Trophoblast cell (in vitro differentiated cells and primary cell): Measurements from ENCODE around the gene CEMIP.

Source experiments
- DNase-seq, 2 donors: peaks; one replicate each; pipeline ENCODE4 v3.0.0-alpha.2; 2016
- H2AFZ ChIP-seq: 2 replicates; pipeline ENCODE4 v1.6.1; 2013; ENCODE audit warnings: low read length, moderate library complexity, mild to moderate bottlenecking; ENCODE audit not compliant: insufficient read depth, poor library complexity
- H2AK5ac ChIP-seq: 2 replicates; pipeline ENCODE4 v1.6.1; 2013; ENCODE audit warnings: mild to moderate bottlenecking, low read length
- H2BK120ac ChIP-seq: 2 replicates; pipeline ENCODE4 v1.6.1; 2013; ENCODE audit warnings: low read length, mild to moderate bottlenecking, moderate library complexity; ENCODE audit not compliant: insufficient read depth, poor library complexity
- H2BK12ac ChIP-seq: 2 replicates; pipeline ENCODE4 v1.6.1; 2013; ENCODE audit warnings: mild to moderate bottlenecking, low read length, moderate library complexity
- H2BK5ac ChIP-seq: 2 replicates; pipeline ENCODE4 v1.6.1; 2013; ENCODE audit warnings: low read length, low read depth, moderate library complexity, mild to moderate bottlenecking; ENCODE audit not compliant: poor library complexity
- H3K14ac ChIP-seq: 2 replicates; pipeline ENCODE4 v1.6.1; 2013; ENCODE audit warnings: mild to moderate bottlenecking, low read length
- H3K18ac ChIP-seq: 2 replicates; pipeline ENCODE4 v1.6.1; 2013; ENCODE audit warnings: mild to moderate bottlenecking, low read length
- H3K23ac ChIP-seq: 2 replicates; pipeline ENCODE4 v1.6.1; 2013; ENCODE audit warnings: low read length
- H3K27ac ChIP-seq: 2 replicates; pipeline ENCODE4 v1.5.1; 2013; ENCODE audit warnings: low read depth, mild to moderate bottlenecking, inconsistent platforms, low read length, moderate library complexity
- H3K27me3 ChIP-seq: 2 replicates; pipeline ENCODE4 v1.6.1; 2013; ENCODE audit warnings: inconsistent platforms, mild to moderate bottlenecking, low read length, moderate library complexity; ENCODE audit not compliant: insufficient read depth
- H3K36me3 ChIP-seq, 2 experiments: 1 replicate in 1 of 2; 2 replicates in 1 of 2; pipeline ENCODE4 v1.6.1; 2013; ENCODE audit warnings: low read length in 2 of 2, mild to moderate bottlenecking in 2 of 2, moderate library complexity in 1 of 2; ENCODE audit not compliant: insufficient read depth in 2 of 2, control insufficient read depth in 1 of 2
- H3K4ac ChIP-seq: 2 replicates; pipeline ENCODE4 v1.6.1; 2013; ENCODE audit warnings: low read depth, mild to moderate bottlenecking, low read length, moderate library complexity
- H3K4me1 ChIP-seq, 2 experiments: 1 replicate in 1 of 2; 2 replicates in 1 of 2; pipeline ENCODE4 v1.6.1; 2013; ENCODE audit warnings: low read length in 2 of 2, mild to moderate bottlenecking in 2 of 2, moderate library complexity in 1 of 2; ENCODE audit not compliant: insufficient read depth in 2 of 2, control insufficient read depth in 1 of 2
- H3K4me2 ChIP-seq: 2 replicates; pipeline ENCODE4 v1.6.1; 2013; ENCODE audit warnings: inconsistent platforms, mild to moderate bottlenecking, low read length, moderate library complexity
- H3K4me3 ChIP-seq: 2 replicates; pipeline ENCODE4 v1.5.1; 2013; ENCODE audit warnings: mild to moderate bottlenecking, low read depth, low read length, inconsistent platforms
- H3K79me1 ChIP-seq: one replicate; pipeline ENCODE4 v1.6.1; 2013; ENCODE audit warnings: low read length
- H3K79me2 ChIP-seq: 2 replicates; pipeline ENCODE4 v1.6.1; 2013; ENCODE audit warnings: low read length, mild to moderate bottlenecking; ENCODE audit not compliant: control insufficient read depth, insufficient read depth, poor library complexity
- H3K9ac ChIP-seq: 2 replicates; pipeline ENCODE4 v1.6.1; 2013; ENCODE audit warnings: mild to moderate bottlenecking, low read length
- H3K9me3 ChIP-seq: 2 replicates; pipeline ENCODE4 v1.6.1; 2013; ENCODE audit warnings: low read depth, mild to moderate bottlenecking, control low read depth, inconsistent platforms, low read length; ENCODE audit not compliant: insufficient read depth
- H4K12ac ChIP-seq: 2 replicates; pipeline ENCODE4 v1.6.1; 2013; ENCODE audit warnings: low read depth, mild to moderate bottlenecking, low read length, moderate library complexity
- H4K8ac ChIP-seq: 2 replicates; pipeline ENCODE4 v1.6.1; 2013; ENCODE audit warnings: low read depth, mild to moderate bottlenecking, low read length, moderate library complexity
- H4K91ac ChIP-seq: one replicate; pipeline ENCODE4 v1.6.1; 2013; ENCODE audit warnings: low read depth, mild to moderate bottlenecking, low read length, moderate library complexity
- WGBS: extraction: QIAGEN DNeasy Blood & Tissue Kit; methylation state at CpG from one replicate; pipeline ENCODE4 v1.1.7; 2013; ENCODE audit warnings: missing lambda C conversion rate; ENCODE audit not compliant: insufficient read length, insufficient coverage; ENCODE audit errors: extremely low coverage; 5-methylcytosine and 5-hydroxymethylcytosine counted together

The CEMIP gene

DNA sequence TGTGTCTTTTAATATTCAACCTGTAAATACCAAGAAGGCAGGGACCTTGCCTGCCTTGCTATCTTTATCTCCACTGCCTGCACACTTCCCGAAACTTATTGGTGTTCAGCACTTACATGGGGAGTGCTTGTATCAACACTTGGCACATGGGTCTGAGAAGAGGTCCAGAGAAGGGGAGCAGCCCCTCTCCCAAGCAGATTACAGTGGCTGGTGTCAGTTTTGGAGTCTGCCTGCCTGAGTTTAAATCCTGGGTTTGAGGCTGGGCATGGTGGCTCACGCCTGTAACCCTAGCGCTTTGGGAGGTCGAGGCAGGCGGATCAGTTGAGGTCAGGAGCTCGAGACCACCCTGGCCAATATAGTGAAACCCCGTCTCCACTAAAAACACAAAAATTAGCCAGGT, 190.1 kb downstream of the CEMIP start:
- WGBS = no CpG with 5 or more reads among the region's 7 CpGs
- peak overlapping the region; percentile 20 for H4K91ac ChIP-seq
- H3K4ac ChIP-seq = no peak overlapping the region
- H3K27me3 ChIP-seq = no peaks in the 10 kb centered on the region
- peak overlapping the region; percentile 6 for H3K14ac ChIP-seq
- DNase-seq = no peak
- H3K9me3 ChIP-seq = no peaks in the 10 kb centered on the region
- no peak overlapping the region for H3K4me3 ChIP-seq
- H2BK5ac ChIP-seq = no peak overlapping the region
- no peak overlapping the region for H2AFZ ChIP-seq
- H3K4me1 ChIP-seq = peaks cover 16 to 21% of the 10 kb centered on the region in 2 experiments
- H2AK5ac ChIP-seq = no peak overlapping the region
- no peak overlapping the region for H3K9ac ChIP-seq
- H3K23ac ChIP-seq = no peak overlapping the region
- H3K36me3 ChIP-seq = peaks cover 4 to 8% of the 10 kb centered on the region in 2 experiments
- H4K8ac ChIP-seq = no peak overlapping the region
- H3K79me1 ChIP-seq = peaks cover 9% of the 10 kb centered on the region
- peak overlapping the region; percentile 42 for H2BK12ac ChIP-seq
- no peak overlapping the region for H3K27ac ChIP-seq
- H4K12ac ChIP-seq = no peak overlapping the region
- no peak overlapping the region for H3K4me2 ChIP-seq
- no peak overlapping the region for H3K18ac ChIP-seq
- H2BK120ac ChIP-seq = no peak overlapping the region
- no peaks in the 10 kb centered on the region for H3K79me2 ChIP-seq

DNA sequence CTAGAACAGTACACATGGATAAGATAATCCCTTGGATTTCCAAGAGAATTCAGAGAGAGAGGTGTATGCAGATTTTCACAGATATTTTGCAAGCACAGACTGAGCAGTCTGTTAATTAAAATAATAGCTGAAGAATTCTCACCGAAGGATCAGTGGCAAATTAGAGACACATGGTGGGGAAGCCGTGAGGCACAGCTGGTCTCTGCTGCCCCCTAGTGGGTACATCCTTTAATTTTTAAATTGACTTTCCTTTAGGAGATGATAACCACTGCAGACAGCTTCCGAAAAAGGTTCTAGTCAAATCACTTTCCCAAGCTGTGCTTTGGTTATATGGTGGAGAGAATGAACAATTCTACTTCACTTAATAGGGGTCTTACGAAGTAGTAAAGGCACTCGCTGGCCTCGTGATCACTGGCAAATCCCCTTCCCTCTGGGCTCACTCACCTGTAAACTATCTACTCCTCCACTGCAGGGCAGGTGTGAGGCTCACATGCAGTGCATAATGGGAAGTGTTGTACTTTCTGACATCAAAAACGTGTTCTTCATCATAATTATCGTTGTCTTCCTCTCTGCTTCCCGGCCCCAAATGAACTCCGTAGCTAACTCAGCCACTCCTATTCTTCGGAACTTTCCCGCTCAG, 191.0 kb downstream of the CEMIP start:
- H2BK5ac ChIP-seq = no peak overlapping the region
- no peak overlapping the region for H4K8ac ChIP-seq
- H3K4me2 ChIP-seq = no peak overlapping the region
- H3K36me3 ChIP-seq = peaks cover 4 to 8% of the 10 kb centered on the region in 2 experiments
- no peak overlapping the region for H3K18ac ChIP-seq
- H3K9ac ChIP-seq = peak overlapping the region; percentile 28
- DNase-seq = peak; percentile 57 to 88
- no peak overlapping the region for H3K14ac ChIP-seq
- H3K79me1 ChIP-seq = peaks cover 9% of the 10 kb centered on the region
- no peak overlapping the region for H2BK12ac ChIP-seq
- H4K12ac ChIP-seq = no peak overlapping the region
- H3K9me3 ChIP-seq = no peaks in the 10 kb centered on the region
- H3K4me3 ChIP-seq = no peak overlapping the region
- WGBS = no CpG with 5 or more reads among the region's 12 CpGs
- no peak overlapping the region for H3K23ac ChIP-seq
- H2BK120ac ChIP-seq = no peak overlapping the region
- H4K91ac ChIP-seq = peak overlapping the region; percentile 16
- H3K79me2 ChIP-seq = no peaks in the 10 kb centered on the region
- no peak overlapping the region for H2AK5ac ChIP-seq
- no peaks in the 10 kb centered on the region for H3K27me3 ChIP-seq
- H3K4ac ChIP-seq = peak overlapping the region; percentile 25
- H2AFZ ChIP-seq = no peak overlapping the region
- H3K27ac ChIP-seq = no peak overlapping the region
- peaks cover 16 to 21% of the 10 kb centered on the region in 2 experiments for H3K4me1 ChIP-seq

DNA sequence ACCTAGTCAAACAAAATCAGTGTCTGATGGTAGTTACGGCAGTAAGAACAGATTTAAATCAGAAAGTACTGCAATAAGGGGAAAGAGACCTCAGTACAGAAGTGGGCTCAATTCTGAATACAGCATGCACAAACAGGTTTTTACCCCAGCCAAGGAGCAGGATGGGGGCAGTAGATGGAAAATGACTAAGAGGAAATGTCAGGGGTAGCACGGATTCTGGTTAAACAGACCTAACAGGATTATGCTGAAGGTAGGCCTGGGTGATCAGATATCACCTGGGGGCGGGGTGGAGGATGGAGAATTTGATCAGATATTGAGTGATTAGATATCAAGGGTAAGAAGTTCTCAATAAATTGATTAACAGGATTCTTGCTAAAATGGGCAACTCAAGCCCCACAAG, 191.5 kb downstream of the CEMIP start:
- no peak overlapping the region for H4K8ac ChIP-seq
- H3K18ac ChIP-seq = no peak overlapping the region
- no peak overlapping the region for H2BK12ac ChIP-seq
- H3K4me1 ChIP-seq = peaks cover 16 to 21% of the 10 kb centered on the region in 2 experiments
- H3K79me2 ChIP-seq = no peaks in the 10 kb centered on the region
- H2AK5ac ChIP-seq = no peak overlapping the region
- no CpG with 5 or more reads among the region's 3 CpGs for WGBS
- no peak overlapping the region for H3K9ac ChIP-seq
- no peak overlapping the region for H4K91ac ChIP-seq
- H2BK120ac ChIP-seq = no peak overlapping the region
- H2AFZ ChIP-seq = no peak overlapping the region
- H4K12ac ChIP-seq = no peak overlapping the region
- H3K36me3 ChIP-seq = peaks cover 4 to 8% of the 10 kb centered on the region in 2 experiments
- H3K14ac ChIP-seq = no peak overlapping the region
- H3K27me3 ChIP-seq = no peaks in the 10 kb centered on the region
- no peak overlapping the region for H3K4ac ChIP-seq
- no peak overlapping the region for H3K4me2 ChIP-seq
- H3K9me3 ChIP-seq = no peaks in the 10 kb centered on the region
- no peak overlapping the region for H3K23ac ChIP-seq
- H3K79me1 ChIP-seq = peaks cover 9% of the 10 kb centered on the region
- DNase-seq = peak in 1 of 2 donors; percentile 47
- H3K4me3 ChIP-seq = no peak overlapping the region
- no peak overlapping the region for H2BK5ac ChIP-seq
- no peak overlapping the region for H3K27ac ChIP-seq

DNA sequence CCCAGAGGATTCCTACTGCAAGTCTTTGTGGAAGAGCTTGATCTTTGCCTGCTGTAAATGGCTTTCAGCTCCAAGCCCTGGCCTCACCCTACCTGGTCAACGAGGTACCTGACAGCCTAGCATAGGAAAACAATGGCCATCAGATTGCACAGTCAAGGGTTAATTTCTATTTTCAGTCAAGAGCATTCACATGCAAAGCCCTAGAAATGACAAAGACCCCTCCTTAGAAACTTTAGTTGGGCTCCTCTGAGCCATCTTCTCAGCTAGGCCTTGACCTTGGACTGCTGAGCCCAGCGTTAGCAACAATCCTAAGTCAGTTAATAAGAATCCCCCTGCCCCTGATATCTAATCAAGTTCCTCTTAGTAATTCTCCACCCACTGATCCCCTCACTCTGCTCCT, 192.0 kb downstream of the CEMIP start:
- Histone ChIP-seq H2BK120ac (no peak overlapping the region), H4K8ac (no peak overlapping the region), H3K79me1 (peaks cover 9% of the 10 kb centered on the region), H3K23ac (no peak overlapping the region), H3K4me2 (no peak overlapping the region), H3K79me2 (no peaks in the 10 kb centered on the region), H3K14ac (no peak overlapping the region), H3K9ac (no peak overlapping the region), H4K12ac (no peak overlapping the region), H4K91ac (no peak overlapping the region), H2BK5ac (no peak overlapping the region), H3K9me3 (no peaks in the 10 kb centered on the region), H3K4me1 (peaks cover 16 to 21% of the 10 kb centered on the region in 2 experiments), H3K27me3 (no peaks in the 10 kb centered on the region), H3K27ac (peak overlapping the region; percentile 14), H3K4ac (no peak overlapping the region), H3K4me3 (no peak overlapping the region), H3K36me3 (peaks cover 4 to 8% of the 10 kb centered on the region in 2 experiments), H3K18ac (no peak overlapping the region), H2BK12ac (no peak overlapping the region), H2AK5ac (no peak overlapping the region), H2AFZ (no peak overlapping the region)
- no CpG with 5 or more reads among the region's 2 CpGs for WGBS
- DNase-seq = no peak
